Measurements from ENCODE around the gene BCAS3.

DNA sequence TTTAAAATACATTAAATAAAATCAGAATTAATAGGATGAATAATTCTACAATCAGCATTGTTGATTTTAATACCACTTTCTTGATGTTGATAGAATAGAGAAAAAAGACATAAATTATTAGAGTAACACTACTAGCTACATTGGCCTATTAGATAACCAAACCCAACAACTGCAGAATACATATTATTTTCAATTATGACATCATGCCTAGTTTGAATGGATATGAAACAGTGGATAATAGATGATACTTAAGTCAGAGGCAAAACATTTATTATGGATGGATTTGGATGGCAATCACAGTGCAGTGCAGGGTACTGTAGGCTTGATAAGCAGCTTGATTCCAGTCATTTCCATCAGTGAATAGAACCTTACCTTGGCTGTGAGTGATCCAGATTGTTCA lies 293.1 kb downstream of the BCAS3 start:
- TF ChIP-seq, protein P1, sequence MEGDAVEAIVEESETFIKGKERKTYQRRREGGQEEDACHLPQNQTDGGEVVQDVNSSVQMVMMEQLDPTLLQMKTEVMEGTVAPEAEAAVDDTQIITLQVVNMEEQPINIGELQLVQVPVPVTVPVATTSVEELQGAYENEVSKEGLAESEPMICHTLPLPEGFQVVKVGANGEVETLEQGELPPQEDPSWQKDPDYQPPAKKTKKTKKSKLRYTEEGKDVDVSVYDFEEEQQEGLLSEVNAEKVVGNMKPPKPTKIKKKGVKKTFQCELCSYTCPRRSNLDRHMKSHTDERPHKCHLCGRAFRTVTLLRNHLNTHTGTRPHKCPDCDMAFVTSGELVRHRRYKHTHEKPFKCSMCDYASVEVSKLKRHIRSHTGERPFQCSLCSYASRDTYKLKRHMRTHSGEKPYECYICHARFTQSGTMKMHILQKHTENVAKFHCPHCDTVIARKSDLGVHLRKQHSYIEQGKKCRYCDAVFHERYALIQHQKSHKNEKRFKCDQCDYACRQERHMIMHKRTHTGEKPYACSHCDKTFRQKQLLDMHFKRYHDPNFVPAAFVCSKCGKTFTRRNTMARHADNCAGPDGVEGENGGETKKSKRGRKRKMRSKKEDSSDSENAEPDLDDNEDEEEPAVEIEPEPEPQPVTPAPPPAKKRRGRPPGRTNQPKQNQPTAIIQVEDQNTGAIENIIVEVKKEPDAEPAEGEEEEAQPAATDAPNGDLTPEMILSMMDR (IDR thresholded peaks at IDR 0.05; ENCODE audit: insufficient read depth, low read depth, low read length): no peak
- no peak for TF ChIP-seq EZH2 (IDR thresholded peaks at IDR 0.05; ENCODE audit: insufficient read depth, low read length)
